ENCODE data around the gene FAM89B. TPM values are rescaled to one million over a fixed set of nuclear protein-coding genes. Genes with fewer than 3 reads are reported as not detected.
A peak's percentile ranks its signal among the peaks of the same experiment; 100 is the strongest.

FAM89B gene
- polyA plus RNA-seq, 1 donor (not counting 4 experiments of a cell fraction or from before 2014, with no cell fraction given), result 11.5 TPM

DNA sequence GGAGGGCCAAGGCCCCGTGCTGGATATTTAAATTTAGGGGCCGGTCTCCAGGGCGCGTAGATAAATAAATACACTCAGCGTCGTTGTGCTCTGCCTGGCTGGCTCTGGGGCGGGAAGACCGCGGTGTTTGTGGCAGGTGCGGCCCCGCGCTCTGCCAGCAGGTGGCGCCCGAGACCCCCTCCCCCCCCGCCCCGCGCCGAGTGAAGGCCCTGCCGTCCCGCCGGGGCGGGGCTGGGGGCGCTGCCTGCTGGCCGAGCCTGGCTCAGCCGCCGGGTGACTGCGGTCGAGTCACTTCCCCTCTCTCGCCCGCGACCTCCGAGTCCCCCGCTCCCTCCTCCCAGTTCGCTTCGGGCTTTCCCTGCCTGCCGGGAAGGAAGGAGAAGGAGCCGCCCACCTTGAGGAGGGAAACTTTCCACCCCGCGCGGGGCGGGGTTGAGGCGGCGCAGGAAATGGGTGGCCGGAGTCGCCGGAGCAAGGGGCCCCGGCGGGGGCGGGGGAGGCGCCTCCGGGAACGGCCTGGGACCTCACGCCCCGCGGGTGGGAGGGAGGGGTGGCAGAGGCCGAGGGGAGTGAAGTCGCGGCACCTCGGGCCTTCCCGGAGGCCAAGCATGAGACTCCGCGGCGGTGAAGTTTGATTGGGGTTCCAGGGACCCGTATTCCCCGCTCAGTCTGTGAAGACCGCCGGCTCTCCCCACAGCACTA lies 1.9 kb downstream of the FAM89B start:
- peak overlapping the region; percentile 47 for H3K27ac ChIP-seq (ENCODE audit: control insufficient read depth, insufficient read depth, low read length)
- no peak for FAIRE-seq
- no peak for DNase-seq (ENCODE audit: low read depth, low spot score)
- no peak for TF ChIP-seq EZH2 (IDR thresholded peaks at IDR 0.05; ENCODE audit: low read length)
- TF ChIP-seq, protein P1, sequence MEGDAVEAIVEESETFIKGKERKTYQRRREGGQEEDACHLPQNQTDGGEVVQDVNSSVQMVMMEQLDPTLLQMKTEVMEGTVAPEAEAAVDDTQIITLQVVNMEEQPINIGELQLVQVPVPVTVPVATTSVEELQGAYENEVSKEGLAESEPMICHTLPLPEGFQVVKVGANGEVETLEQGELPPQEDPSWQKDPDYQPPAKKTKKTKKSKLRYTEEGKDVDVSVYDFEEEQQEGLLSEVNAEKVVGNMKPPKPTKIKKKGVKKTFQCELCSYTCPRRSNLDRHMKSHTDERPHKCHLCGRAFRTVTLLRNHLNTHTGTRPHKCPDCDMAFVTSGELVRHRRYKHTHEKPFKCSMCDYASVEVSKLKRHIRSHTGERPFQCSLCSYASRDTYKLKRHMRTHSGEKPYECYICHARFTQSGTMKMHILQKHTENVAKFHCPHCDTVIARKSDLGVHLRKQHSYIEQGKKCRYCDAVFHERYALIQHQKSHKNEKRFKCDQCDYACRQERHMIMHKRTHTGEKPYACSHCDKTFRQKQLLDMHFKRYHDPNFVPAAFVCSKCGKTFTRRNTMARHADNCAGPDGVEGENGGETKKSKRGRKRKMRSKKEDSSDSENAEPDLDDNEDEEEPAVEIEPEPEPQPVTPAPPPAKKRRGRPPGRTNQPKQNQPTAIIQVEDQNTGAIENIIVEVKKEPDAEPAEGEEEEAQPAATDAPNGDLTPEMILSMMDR (optimal IDR thresholded peaks at IDR 0.05 in 1 of 3, IDR thresholded peaks at IDR 0.05 in 1 of 3, conservative IDR thresholded peaks at IDR 0.05 in 1 of 3; ENCODE audit: extremely low read depth in 1 of 3, insufficient read depth in 2 of 3, low read length in 3 of 3), result peak in 2 of 3 experiments; percentile 46 to 73
- peaks cover 57% of the 10 kb centered on the region for H3K4me1 ChIP-seq (ENCODE audit: control insufficient read depth, extremely low read depth, insufficient read depth, low read length)
- no peaks in the 10 kb centered on the region for H3K9me3 ChIP-seq (ENCODE audit: control insufficient read depth, low read depth, low read length)
- dilution Hi-C loops (cut with MboI; ENCODE audit: extremely low pct_ligation_motif_present, low sequenced_read_pairs), result no loop called here
- no peaks in the 10 kb centered on the region for H3K27me3 ChIP-seq (ENCODE audit: control insufficient read depth, extremely low read depth, insufficient read depth, low read length)
- H4K20me1 ChIP-seq (ENCODE audit: control insufficient read depth, extremely low read depth, insufficient read depth, low read length), result peaks cover 8% of the 10 kb centered on the region
- peaks cover 0 to 2% of the 10 kb centered on the region in 2 experiments for H3K36me3 ChIP-seq (ENCODE audit: control insufficient read depth in 2 of 2, extremely low read depth in 1 of 2, insufficient read depth in 2 of 2, low read length in 2 of 2)
- peaks cover 25% of the 10 kb centered on the region for H3K79me2 ChIP-seq (ENCODE audit: control insufficient read depth, insufficient read depth, low read length)
- no peak overlapping the region for H2AFZ ChIP-seq (ENCODE audit: control insufficient read depth, low read length)
- peak overlapping the region; percentile 48 for H3K9ac ChIP-seq (ENCODE audit: control insufficient read depth, extremely low read depth, insufficient read depth, low read length)
- peak overlapping the region; percentile 21 to 85 (median 51) for H3K4me3 ChIP-seq (ENCODE audit: control insufficient read depth in 2 of 3, extremely low read depth in 1 of 3, insufficient read depth in 2 of 3, low read depth in 1 of 3, low read length in 3 of 3)
- peak overlapping the region; percentile 91 for H3K4me2 ChIP-seq (ENCODE audit: control insufficient read depth, extremely low read depth, insufficient read depth, low read depth, low read length)
- H3K9me1 ChIP-seq (ENCODE audit: control insufficient read depth, extremely low read depth, insufficient read depth, low read length), result no peaks in the 10 kb centered on the region

DNA sequence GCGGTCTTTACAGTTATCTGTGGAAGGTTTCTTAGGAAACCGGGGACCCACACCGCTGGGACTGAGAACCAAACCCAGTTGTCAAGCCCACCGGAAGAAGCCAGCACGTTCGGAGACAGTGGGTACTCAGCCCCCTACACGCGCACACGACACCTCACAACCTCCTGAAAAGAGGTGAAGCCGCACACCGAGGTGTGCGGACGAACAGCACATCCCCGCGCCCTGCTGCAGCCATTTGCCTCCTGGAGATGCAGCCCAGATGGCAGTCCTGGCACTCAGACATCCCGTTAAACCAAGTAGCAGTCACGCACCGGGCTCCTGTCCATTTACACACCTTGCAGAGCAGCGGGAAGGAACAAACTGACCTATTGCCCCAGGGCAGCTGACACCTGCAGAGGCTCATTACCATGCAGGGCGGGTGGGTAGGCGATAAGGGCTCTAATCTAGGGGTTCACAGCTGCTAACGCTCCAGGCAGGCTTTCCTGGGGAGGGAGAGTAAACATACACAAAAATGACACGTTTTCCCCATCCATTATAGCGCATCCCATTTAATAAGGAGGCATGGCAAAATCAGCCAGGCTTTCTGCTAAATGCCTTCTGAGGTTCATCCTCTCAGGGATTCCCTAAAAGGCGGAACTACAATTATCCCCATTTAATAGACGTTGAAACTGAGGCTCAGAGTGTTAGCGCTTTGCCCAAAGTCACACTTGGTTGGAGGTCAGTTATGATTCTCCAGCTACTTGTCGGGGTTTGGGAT lies 2.7 kb downstream of the FAM89B start:
- dilution Hi-C loops (cut with MboI; ENCODE audit: extremely low pct_ligation_motif_present, low sequenced_read_pairs), result no loop called here
- Histone ChIP-seq H3K9me1 (ENCODE audit: control insufficient read depth, extremely low read depth, insufficient read depth, low read length) (no peaks in the 10 kb centered on the region), H3K27ac (ENCODE audit: control insufficient read depth, insufficient read depth, low read length) (peak overlapping the region; percentile 47), H4K20me1 (ENCODE audit: control insufficient read depth, extremely low read depth, insufficient read depth, low read length) (peaks cover 8% of the 10 kb centered on the region), H3K36me3 (ENCODE audit: control insufficient read depth in 2 of 2, extremely low read depth in 1 of 2, insufficient read depth in 2 of 2, low read length in 2 of 2) (peaks cover under 1 to 4% of the 10 kb centered on the region in 2 experiments), H2AFZ (ENCODE audit: control insufficient read depth, low read length) (no peak overlapping the region), H3K27me3 (ENCODE audit: control insufficient read depth, extremely low read depth, insufficient read depth, low read length) (no peaks in the 10 kb centered on the region), H3K4me3 (ENCODE audit: control insufficient read depth in 2 of 3, extremely low read depth in 1 of 3, insufficient read depth in 2 of 3, low read depth in 1 of 3, low read length in 3 of 3) (peak overlapping the region; percentile 21 to 61 (median 32)), H3K9ac (ENCODE audit: control insufficient read depth, extremely low read depth, insufficient read depth, low read length) (peak overlapping the region; percentile 43), H3K9me3 (ENCODE audit: control insufficient read depth, low read depth, low read length) (no peaks in the 10 kb centered on the region), H3K79me2 (ENCODE audit: control insufficient read depth, insufficient read depth, low read length) (peaks cover 23% of the 10 kb centered on the region), H3K4me1 (ENCODE audit: control insufficient read depth, extremely low read depth, insufficient read depth, low read length) (peaks cover 55% of the 10 kb centered on the region), H3K4me2 (ENCODE audit: control insufficient read depth, extremely low read depth, insufficient read depth, low read depth, low read length) (peak overlapping the region; percentile 63)
- TF ChIP-seq, protein P1 (optimal IDR thresholded peaks at IDR 0.05 in 1 of 3, IDR thresholded peaks at IDR 0.05 in 1 of 3, conservative IDR thresholded peaks at IDR 0.05 in 1 of 3; ENCODE audit: extremely low read depth in 1 of 3, insufficient read depth in 2 of 3, low read length in 3 of 3), result no peak
- TF ChIP-seq EZH2 (IDR thresholded peaks at IDR 0.05; ENCODE audit: low read length), result no peak
- DNase-seq (ENCODE audit: low read depth, low spot score), result no peak
- FAIRE-seq, result no peak

Measured in keratinocyte (primary cell).